NCI-H345 (cell line): ENCODE results near the gene TMEM17.

ENCODE experiments used
- DNase-seq: peaks from one replicate; lab custom pipeline; 2025; lab: John Stamatoyannopoulos, UW

TMEM17 gene

DNA sequence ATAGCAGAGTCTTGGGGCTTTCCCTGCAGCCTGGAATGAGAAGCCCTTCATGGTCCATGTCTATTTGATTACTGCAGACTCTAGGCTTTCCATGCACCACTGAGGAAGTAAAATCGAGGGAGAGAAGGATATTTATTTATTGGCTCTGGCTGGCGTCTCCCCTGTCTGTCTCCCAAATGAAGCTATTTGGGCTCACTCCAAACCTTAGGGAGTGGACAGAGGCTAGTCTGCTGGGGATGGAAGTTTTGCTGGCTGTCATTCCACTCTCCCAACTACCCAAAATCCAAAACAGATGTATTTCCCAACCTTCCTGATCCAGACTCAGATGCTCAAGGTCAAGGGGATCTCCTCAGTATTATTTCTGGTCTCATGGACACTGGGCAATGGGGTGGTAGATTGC lies 33.7 kb downstream of the TMEM17 start:
- DNase-seq: no peak

DNA sequence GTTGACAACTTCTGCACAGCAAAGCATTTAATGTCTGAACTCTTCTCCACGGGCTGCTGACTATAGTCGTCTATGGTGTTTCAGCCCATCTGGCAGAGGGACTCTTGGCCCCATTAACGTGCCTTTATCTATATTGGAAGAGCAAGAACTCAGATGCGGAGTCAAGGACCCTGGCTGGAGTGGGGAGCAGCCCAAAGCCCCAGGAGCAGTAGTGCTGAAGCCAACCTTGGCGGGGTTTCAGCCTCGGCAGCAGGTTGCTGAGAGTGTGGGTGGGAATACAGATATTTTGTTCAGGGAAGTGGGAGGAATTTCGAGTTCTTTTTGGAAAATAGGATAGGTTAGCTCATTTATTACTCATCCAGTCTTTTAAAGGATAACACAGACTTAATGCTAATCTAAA lies 34.2 kb downstream of the TMEM17 start:
- no peak for DNase-seq

DNA sequence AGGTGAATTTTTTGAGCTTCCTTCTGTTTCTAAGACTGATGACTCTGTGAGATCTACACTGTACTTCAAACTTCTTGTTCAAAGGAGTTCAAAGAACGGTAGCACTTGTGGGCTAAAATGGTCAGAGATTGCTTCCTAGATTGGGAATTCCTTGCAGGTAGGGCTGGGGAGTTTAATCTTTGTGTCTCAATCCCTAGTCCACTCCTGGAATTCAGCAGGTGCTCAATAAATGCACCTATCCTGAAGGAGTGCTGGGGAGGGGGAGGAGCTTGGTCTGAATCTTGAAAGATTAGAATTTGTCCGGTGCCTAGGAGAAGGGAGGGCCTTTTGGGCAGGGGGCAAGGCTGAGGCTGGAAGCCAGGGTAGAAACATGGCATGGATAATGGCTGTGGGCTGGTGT lies 34.6 kb downstream of the TMEM17 start:
- no peak for DNase-seq

DNA sequence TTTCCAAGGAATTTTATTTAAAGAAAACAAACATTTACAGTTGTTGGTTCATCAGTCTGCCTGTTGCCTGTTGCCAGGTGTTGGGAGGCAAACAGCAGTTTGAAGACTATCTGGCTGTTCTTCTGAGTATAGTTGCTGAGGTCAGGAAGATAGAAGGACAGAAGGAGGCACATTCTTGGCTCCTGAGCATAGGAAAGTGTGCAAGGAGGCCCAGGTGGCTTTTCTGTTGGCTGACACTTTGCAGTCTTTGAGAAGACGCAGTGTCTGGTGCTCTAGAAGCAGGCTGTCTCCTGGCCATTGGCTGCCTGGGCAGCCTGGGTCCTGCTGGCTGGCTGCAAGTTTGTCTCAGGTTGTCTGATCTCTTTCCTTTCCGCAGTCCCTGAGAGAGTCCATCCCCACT lies 36.4 kb downstream of the TMEM17 start:
- DNase-seq: no peak

DNA sequence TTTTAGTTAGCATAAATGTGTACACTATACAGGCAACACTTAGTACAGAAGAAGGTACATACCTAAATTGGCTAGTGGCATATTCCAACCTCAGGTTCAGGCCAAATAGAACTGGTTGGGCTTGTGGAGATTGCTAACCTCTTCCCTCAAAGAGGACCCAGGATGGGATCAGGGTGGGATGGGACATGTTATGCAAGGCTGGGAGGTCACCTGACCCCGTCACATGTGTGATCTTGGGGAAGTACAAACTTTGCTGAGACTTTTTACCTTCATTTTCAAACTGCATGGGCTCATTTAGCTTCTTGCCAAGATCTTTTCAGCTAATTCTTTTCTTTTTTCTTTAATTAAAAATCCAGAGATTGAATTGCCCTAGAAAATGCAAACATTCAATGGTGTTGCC lies 36.9 kb downstream of the TMEM17 start:
- DNase-seq: no peak

DNA sequence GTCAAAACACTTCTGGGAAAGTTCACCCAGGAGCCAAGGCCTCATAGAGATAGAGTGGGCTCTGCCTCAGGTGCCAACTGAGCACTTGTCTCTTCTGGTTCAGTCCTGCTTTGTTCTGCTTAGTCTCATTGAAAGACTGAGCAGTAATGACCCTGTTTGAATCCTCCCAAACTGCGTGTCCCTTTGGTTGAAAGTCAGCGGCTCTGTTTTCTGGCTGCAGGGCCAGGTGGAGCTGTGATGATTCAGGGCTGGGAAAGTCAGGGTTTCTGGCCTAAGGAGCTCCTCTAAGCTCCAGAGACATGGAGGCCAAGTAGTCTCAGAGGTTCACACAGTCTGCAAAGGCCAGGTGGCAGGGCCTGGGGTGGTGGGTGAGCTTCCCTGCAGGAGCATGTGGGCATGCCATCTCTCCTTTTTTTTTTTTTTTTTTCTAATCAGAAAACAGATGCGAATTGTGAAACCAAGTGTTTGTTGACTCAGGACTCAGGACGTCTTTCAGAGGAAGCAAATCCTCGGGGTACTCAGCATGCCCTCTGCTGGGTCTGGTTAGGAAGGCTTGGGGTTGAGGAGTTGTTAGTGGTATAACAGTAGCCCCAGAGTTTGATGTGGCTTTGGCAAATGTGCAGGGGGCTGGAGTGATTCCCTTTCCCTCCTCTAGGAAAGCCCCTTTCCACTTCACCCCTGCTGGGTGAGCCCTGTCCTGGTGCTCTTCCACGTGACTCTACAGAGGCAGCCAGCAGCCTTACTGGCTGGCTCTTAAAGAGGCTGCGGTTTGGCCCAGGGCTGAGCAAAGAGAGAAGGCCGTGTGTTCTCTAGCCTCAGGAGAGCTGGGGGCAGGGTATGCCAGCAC lies 38.3 kb downstream of the TMEM17 start:
- peak; percentile 54 for DNase-seq

DNA sequence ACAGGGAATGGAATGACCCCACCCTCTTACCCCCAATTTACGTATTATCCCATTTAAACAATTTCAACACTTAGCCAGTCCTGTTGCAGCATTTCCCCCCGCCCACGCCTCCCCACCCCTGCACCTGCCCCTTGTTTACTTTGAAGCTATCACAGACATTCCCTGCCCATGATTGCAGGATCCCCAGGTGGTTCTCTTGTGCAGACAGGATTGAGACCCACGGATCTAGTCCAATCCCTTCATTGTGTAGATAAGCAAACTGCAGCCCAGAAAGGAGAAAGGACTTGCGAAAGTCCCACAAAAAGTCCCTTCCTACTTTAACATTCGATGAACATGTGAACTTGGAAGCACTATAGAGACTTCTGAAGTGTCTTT lies 38.9 kb downstream of the TMEM17 start:
- DNase-seq: peak; percentile 69

DNA sequence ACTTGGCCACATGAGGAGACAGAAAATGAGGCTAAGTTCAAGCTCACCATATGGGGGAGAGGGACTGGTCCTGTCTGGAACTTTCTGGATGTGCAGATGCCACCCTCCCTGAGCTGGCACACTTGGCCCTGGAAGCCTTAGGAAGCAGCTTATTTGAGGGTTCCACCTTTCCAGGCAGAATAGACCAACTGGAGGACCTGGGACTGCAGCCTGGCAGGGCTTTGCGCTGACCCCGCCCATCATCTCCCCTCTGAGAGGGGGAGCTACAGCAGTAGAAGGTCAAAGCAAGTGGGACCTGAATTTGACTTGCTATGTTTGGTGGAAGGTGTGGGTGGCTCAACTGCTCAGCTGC lies 39.5 kb downstream of the TMEM17 start:
- DNase-seq: no peak

DNA sequence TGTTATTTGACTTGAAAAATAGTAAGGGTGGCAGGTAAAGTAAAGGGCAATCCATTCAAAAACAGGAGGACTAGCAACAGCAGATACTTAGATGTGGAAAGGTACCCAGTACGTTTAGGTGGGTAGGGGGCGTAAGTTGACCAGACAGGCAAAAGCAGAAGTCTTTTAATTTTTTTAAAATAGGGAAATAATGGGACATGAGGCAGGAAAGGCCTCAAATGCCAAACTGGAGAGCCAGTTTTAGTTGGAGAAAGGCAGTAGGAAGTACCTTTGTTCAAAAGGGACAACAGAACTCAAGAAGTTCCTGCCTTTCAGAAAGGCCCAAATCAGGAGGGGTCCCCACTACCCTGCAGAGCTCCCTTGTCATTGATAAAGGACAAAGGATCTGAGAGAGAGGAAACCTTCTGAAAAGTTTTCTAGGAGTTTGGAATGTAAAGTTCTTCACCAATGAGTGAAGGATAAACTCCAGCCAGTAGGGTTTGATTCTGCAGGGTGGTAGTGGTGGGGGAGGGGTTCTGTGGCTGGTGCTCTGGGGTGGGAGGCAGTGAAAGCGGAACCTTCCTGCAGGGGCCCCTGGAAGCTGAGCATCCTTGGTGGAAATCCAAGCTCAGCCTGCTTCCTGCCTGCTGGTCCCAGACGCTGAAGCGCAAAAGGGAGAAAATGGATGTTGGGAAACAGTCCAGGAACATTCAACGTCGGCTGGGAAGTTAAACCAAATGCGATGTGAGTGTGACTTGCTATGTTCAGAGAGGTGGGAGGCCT lies 40.1 kb downstream of the TMEM17 start:
- no peak for DNase-seq

DNA sequence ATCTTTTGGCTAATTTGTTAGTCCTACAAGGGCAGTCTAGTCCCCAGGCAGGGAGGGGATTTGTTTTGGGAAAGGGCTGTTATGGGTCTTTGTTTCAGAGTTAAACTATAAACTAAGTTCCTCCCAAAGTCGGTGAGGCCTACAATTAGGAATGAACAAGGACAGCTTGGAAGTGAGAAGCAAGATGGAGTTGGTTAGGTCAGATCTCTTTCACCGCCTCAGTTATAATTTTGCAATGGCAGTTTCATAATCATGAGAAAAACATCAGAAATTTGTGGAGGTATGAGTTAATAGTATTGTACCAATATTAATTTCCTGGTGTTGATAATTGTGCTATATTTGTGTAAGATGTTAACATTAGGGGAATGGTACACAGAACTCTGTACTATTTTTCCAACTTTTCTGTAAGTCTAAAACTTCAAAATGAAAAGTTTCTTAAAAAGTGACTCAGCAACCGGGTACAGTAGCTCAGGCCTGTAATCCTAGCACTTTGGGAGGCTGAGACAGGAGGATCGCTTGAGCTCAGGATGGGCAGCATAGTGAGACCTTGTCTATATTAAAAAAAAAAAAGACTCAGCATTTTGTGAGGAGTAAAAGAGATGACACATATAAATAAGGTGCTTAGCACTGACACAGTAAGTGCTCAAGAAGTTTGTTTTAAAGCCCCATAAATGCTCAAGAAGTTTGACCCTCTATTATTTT lies 40.8 kb downstream of the TMEM17 start:
- no peak for DNase-seq

DNA sequence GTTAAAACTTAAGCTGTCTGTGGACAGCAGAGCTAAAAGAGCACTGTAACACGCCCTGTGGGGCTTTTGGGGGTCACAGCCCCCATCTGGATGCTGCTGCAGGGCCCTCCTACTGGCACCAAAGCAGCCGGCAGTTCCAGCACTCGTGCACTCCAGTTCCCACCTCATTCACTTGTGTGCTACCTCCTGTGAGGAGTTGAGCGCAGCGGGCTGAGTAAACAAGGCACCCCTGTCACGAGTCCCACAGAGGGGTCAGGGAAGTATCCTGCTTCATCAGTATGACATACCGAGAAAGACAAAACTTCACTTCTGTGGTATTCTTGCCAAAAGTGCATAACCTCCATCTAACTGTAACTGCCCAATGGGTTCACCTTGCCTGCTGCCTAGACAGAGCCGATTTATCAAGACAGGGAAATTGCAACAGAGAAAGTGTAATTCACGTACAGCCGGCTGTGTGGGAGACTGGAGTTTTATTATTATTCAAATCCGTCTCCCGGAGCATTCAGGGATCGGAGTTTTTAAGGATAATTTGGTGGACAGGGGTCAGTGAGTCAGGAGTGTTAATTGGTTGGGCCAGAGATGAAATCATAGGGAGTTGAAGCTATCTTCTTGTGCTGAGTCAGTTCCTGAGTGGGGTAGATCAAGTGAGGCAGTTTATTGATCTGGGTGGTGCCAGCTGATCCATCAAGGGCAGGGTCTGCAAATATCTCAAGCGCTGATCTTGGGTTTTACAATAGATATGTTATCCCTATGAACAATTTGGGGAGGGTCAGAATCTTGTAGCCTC lies 41.6 kb downstream of the TMEM17 start:
- DNase-seq: no peak

DNA sequence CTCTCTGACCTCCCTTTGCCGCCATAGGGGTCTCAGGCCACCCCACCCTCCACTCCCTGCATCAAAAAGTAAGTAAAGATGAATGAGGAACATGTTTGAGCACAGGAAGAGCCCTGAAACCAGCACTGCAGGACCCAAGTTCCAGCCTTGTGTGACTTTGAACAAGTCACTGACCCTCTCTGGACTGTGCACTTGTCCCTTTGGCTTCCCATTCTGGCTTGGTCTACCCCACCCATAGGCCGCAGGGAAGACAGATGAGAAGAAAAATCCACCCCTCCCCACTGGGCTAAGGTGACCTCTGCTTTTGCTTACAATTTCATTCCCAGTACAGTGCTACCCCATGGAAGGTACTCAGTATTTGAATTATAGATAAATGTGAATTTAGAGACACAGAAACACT lies 43.8 kb downstream of the TMEM17 start:
- DNase-seq: no peak

DNA sequence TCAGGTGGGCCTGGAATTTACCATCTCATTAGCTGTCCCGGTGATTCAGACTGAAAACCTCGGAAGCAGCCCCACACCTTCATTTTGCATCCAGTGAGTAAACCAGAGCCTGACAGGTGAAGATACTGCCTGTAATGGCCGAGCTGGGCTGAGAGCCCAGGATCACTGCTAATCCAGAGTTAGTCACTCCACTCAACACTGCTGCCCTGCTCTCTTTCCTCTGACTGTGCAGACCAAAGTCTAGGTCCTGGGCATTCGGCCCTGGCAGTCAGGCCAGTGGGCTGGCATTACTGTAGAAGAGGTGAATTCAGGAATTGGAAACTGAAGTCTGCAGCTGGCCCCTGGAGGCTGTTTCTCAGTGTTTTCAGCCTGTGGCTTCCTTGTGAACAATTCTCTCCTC lies 44.3 kb downstream of the TMEM17 start:
- no peak for DNase-seq

DNA sequence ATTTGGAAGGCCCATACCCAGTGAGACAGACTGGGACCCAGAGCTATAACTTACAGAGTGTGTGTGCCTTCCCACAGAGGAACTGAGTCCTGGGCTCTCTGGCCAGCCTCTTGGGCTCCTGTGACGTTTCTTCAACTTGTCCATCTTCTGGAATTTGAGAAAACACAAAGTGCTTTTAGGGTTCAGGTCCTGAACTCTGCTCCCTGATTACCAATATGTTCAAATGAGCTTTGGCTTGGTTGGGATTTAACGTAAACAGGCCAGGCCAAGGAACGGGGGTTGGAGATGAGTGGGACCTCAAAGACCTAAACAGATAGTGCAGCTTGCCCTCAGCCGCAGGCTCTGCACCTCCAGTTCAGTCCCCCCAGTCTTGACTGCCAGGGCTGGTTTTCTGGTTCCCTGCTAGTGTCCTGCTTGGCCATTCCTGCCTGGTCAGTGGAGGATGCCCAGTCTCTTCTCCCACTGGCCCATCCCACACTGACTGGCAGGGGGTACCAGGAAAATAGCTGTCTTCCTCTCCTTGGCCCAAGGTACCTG lies 44.9 kb downstream of the TMEM17 start:
- DNase-seq: no peak

DNA sequence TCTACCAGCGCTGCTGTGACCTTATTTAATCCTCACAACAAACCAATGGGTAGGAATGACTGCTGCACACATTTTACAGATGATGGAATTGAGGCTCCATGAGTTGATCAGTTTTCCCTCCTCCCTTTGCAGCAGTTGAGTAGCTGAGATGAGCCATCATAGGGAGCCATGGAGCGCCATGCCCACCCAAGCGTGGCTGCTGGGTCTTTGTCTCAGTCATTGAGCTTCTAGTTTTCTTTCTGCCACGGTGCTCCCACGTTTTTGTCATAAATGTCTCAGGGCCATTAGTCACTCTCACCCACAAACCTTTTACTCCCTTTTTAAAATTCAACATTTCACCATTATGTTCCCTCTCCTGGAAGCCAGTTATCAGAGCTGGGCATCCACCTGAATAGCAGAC lies 45.8 kb downstream of the TMEM17 start:
- peak; percentile 17 for DNase-seq

DNA sequence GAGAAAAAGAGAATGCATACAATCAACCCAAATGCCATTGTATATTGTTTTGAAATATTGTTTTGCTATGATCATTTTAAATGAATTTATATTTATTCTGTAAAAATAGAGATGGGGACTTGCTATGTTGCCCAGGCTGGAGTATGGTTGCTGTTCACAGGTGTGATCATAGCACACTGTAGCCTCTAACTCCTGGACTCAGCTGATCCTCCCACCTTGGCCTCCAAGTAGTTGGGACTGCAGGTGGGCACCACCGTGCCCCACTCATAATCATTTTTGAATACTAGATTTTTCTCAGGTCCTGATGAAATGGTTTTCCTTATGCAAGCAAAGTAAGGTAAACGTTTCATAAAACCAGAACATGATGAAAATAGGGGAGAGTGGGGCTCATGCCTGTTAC lies 46.3 kb downstream of the TMEM17 start:
- no peak for DNase-seq

DNA sequence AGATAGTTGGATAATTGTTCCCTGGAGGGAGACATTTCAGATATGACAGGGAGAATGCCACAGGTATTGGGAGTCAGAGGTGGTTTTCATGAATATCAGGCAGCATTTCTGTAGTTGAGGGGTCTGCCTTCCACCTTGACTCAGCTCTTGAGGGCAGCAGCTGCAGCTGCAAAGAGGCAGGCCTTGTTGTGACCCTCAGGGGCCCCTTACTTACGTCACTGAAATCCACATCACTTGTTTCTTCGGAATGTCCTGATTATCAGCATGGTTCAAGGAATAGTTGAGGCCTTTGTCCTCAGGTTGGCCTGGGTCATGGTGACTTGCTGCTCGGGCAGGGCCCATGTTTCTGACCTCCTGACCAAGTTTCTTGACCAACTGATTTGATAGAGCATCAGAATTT lies 46.9 kb downstream of the TMEM17 start:
- DNase-seq: no peak

DNA sequence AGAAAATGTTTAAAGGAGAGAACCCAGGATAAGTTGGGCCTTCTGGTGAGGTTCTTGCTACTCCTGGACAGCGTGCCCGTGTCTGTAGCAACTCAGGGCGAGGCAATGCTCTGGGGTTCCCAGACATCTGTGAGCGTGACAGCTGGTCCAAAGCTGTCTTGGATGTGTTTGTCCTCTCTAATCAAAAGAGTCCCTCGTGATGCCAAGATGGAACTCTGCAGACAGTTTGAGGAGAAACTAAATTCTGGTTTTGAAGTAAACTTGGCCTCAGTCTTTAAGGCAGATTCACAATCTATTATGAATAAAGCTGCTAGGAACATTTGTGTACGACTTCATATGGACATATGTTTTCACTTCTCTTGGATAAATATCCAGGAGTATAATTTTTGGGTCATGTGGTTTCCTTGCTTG lies 47.3 kb downstream of the TMEM17 start:
- DNase-seq: no peak

DNA sequence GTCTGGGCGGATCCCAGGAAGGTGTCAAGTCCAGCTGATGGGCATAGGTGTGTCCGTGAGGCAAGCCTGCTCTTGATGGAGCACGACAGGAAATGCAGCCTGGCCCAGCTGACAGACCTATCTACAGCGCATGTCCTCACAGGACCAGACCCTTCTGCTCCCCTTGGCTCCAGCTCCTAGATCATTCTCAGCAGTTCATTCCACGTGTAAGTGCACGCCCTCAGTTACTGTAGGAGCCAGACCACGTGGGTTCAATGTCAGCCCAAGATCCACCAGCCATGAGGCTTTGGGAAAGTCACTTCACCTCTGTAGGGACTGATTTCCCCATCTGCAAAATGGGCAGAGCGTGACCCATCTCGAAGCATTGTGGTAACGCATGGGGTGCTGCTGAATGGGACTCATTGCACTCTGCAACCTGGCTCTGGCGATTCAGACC lies 47.8 kb downstream of the TMEM17 start:
- DNase-seq: no peak

DNA sequence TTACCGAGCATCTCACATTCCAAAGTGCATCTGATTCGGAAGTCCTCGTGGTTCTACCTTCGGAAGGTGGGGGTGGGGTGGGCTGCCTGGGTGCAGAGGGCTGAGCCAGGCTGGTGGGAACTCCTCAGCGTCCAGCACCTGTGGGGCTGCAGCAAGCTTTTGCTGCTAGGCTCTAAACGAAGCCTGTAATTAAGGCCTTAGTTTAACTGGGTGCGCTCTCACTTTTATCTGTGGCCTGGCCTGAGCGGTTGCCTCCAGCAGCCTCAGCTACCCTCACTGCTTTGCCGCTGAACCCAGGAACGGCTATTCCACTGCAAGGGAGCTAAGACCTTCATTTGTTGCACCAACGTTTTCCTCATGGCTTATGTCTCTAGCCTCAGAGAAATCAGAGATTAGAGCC lies 48.4 kb downstream of the TMEM17 start:
- DNase-seq: no peak

DNA sequence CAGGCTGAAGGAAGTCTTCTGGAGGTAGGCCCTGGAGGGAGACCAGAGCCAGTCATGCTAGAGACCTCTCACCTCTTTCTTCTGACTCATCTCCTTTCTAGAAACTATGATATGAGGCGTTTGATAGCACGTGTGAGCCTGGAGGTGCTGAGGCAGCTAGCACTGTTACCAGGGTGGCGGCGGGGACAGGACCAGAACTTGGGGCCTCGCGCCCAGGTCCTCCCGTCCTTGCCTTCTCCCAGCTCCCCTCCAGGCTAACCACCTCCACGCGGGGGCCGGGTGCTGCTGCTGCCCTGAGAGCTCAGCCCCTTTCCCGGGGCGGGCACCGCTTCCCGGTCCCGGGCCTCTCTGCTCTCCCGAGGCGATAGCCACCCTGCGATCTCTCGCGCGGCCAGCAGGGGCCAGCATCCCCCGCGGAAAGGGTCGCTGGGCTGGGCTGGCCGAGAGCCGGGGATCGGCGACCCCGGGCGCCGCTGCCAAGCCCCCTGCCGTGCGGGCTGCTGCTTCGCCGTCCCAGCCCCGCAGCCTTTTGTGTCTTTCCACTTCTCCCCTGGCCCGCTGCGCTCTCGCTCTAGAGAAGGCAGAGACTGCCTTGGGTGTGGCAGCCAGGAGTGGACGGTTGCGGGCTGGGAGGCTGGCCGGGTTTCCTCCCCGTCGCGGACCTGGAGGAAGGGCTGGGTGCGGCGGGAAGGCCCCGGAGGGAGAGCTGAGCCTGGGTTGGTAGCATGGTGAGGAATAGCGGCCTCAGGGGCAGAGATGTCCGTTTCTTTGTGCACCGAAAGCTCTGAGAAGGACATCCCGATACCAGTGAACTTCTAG lies 49.1 kb downstream of the TMEM17 start:
- peak; percentile 71 for DNase-seq
